GM18951 (cell line): ENCODE data around the gene NADSYN1.
"Not testable (repeated sequence)": the region's sequence is repeated elsewhere in the genome, so short reads cannot be mapped to it uniquely, and the experiment has no call there.

Experiments
- POLR2A ChIP-seq: IDR thresholded peaks from 4 replicates; pipeline ENCODE4 v1.6.1; 2011; ENCODE audit warnings: mild to moderate bottlenecking; ENCODE audit not compliant: insufficient read length, insufficient read depth; ENCODE audit errors: extremely low read depth
- in situ Hi-C: fragments of 300-500 bp; cut with MboI; formaldehyde crosslinking; loops from one replicate; pipeline ENCODE4 v1.12.0; 2022; ENCODE audit warnings: low sequenced_read_pairs, mixed read lengths, inconsistent platforms; ENCODE audit not compliant: unreplicated experiment

Gene NADSYN1

GRCh38 chr11:71453037-71453917, at the start of gene NADSYN1:
Gene NADSYN1 (plus strand): TSS chr11:71453203. CDS start chr11:71453297, 94 bp downstream.
- in situ Hi-C loops, result no loop called here

GRCh38 chr11:71404209-71404608, 48.8 kb upstream of the NADSYN1 start:
- in situ Hi-C loops, result no loop called here
- TF ChIP-seq POLR2A, result no peak

More at GRCh38 chr11:71453037-71453917, at the start of gene NADSYN1:
- TF ChIP-seq POLR2A, result peak; percentile 87

GRCh38 chr11:71406681-71407080, 46.3 kb upstream of the NADSYN1 start:
- in situ Hi-C loops, result no loop called here

GRCh38 chr11:71407356-71407755, 45.6 kb upstream of the NADSYN1 start:
- no peak for TF ChIP-seq POLR2A
- in situ Hi-C loops, result no loop called here

More at GRCh38 chr11:71406681-71407080, 46.3 kb upstream of the NADSYN1 start:
- no peak for TF ChIP-seq POLR2A

- TF ChIP-seq POLR2A, result no peak
Observed at GRCh38 chr11:71408826-71409225, 44.2 kb upstream of the NADSYN1 start.

GRCh38 chr11:71410363-71410966, 42.5 kb upstream of the NADSYN1 start:
- TF ChIP-seq POLR2A, result no peak
- in situ Hi-C loops, result no loop called here

More at GRCh38 chr11:71408826-71409225, 44.2 kb upstream of the NADSYN1 start:
- in situ Hi-C loops, result no loop called here

- in situ Hi-C loops, result no loop called here
- TF ChIP-seq POLR2A, result no peak
Observed at GRCh38 chr11:71414645-71415044, 38.4 kb upstream of the NADSYN1 start.

- in situ Hi-C loops, result no loop called here
- TF ChIP-seq POLR2A, result no peak
Observed at GRCh38 chr11:71418643-71419042, 34.4 kb upstream of the NADSYN1 start.

GRCh38 chr11:71420455-71421241, 32.4 kb upstream of the NADSYN1 start:
- no peak for TF ChIP-seq POLR2A
- in situ Hi-C loops, result no loop called here

GRCh38 chr11:71421392-71421950, 31.5 kb upstream of the NADSYN1 start:
- TF ChIP-seq POLR2A, result no peak

GRCh38 chr11:71422318-71422717, 30.7 kb upstream of the NADSYN1 start:
- in situ Hi-C loops, result not testable (repeated sequence)

More at GRCh38 chr11:71421392-71421950, 31.5 kb upstream of the NADSYN1 start:
- in situ Hi-C loops, result no loop called here

- no peak for TF ChIP-seq POLR2A
- in situ Hi-C loops, result no loop called here
Observed at GRCh38 chr11:71423181-71423790, 29.7 kb upstream of the NADSYN1 start.
